ENCODE results near the gene KCTD17.

KCTD17 gene

DNA sequence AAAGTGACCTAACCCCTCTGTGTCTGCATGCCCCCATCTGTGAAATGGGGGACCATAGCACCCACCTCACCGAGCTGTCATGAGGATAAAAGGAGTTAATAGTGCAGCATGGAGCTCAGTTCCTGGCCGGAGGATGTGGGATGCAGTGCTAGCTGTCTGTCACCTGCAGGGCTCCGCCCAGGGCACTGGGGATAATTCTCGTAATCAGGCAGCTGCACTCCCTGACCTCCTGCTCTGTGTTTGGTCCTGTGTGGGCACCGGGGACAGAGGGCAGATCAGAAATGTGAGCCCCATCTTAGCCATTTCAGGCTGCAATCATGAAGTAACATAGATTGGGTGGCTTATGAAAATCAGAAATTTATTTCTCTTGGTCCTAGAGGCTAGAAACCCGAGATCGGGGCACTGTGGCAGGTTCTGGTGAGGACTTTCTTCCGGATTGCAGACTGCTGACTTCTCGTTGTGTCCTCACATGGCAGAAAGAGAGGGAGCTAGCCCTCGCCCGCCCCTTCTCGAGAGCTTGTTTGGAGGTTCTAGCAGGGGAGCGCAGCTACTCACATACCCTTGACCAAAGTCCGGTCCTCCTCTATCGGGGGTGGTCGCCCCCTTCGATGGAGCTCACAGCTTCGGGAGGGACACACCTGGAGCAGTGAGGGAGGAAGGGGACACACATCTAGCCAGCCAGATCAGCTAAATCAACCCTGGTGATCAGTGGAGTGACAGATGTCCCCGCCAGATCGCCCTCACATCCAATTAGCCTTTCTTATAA lies 3.2 kb downstream of the KCTD17 start:
- H3K36me3 ChIP-seq (ENCODE audit: insufficient read depth, low read length), result no peaks in the 10 kb centered on the region
- H3K27ac ChIP-seq (ENCODE audit: low read depth, low read length), result no peak overlapping the region
- H3K4me3 ChIP-seq (ENCODE audit: low read depth, low read length), result no peak overlapping the region
- H3K79me2 ChIP-seq (ENCODE audit: control insufficient read depth, insufficient read depth, low read length, unreplicated experiment), result no peaks in the 10 kb centered on the region
- peaks cover 4% of the 10 kb centered on the region for H3K4me1 ChIP-seq (ENCODE audit: control insufficient read depth, insufficient read depth, low read length, unreplicated experiment)
- no peak overlapping the region for H2AFZ ChIP-seq (ENCODE audit: low read length, unreplicated experiment)
- no peaks in the 10 kb centered on the region for H3K27me3 ChIP-seq (ENCODE audit: insufficient read depth, low read length)

DNA sequence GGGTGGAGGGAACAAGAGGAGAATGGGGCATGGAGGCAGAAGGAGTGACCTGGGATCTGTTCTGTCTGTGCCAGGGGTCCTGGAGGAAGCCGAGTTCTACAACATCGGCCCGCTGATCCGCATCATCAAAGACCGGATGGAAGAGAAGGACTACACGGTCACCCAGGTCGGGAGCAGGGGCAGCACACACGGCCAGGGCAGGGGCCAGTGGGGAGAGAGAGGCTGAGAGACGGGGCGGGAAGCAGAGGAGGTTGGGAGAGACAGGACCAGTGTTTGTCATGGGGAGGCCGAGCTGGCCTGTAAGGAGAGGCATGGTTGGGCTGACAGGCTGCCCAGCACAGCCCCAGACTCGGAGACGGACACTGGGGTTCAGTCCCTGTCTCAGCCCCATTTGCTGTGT lies 4.7 kb downstream of the KCTD17 start:
- Histone ChIP-seq H3K79me2 (ENCODE audit: control insufficient read depth, insufficient read depth, low read length, unreplicated experiment) (no peaks in the 10 kb centered on the region), H3K4me1 (ENCODE audit: control insufficient read depth, insufficient read depth, low read length, unreplicated experiment) (peaks cover 4% of the 10 kb centered on the region), H3K27me3 (ENCODE audit: insufficient read depth, low read length) (no peaks in the 10 kb centered on the region), H2AFZ (ENCODE audit: low read length, unreplicated experiment) (no peak overlapping the region), H3K36me3 (ENCODE audit: insufficient read depth, low read length) (no peaks in the 10 kb centered on the region), H3K4me3 (ENCODE audit: low read depth, low read length) (no peak overlapping the region), H3K27ac (ENCODE audit: low read depth, low read length) (no peak overlapping the region)

DNA sequence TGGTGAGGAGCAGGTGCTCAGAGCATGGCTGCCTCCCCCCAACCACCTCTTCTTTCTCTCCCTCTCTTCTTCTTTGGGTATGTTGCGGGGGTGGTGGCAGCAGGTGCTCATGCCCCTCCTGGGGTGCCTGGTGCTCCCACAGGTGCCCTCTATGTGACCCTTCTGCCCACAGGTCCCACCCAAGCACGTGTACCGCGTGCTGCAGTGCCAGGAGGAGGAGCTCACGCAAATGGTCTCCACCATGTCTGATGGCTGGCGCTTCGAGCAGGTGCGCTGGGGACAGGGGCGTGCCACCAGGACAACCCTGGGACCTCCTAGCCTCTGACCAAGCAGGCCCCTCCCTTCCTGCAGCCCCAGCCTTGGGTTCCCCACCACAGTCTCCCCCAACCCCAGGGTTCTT lies 5.7 kb downstream of the KCTD17 start:
- peaks cover 3% of the 10 kb centered on the region for H3K4me1 ChIP-seq (ENCODE audit: control insufficient read depth, insufficient read depth, low read length, unreplicated experiment)
- no peak overlapping the region for H3K27ac ChIP-seq (ENCODE audit: low read depth, low read length)
- H3K4me3 ChIP-seq (ENCODE audit: low read depth, low read length), result no peak overlapping the region
- H3K27me3 ChIP-seq (ENCODE audit: insufficient read depth, low read length), result no peaks in the 10 kb centered on the region
- no peak overlapping the region for H2AFZ ChIP-seq (ENCODE audit: low read length, unreplicated experiment)
- H3K36me3 ChIP-seq (ENCODE audit: insufficient read depth, low read length), result no peaks in the 10 kb centered on the region
- no peaks in the 10 kb centered on the region for H3K79me2 ChIP-seq (ENCODE audit: control insufficient read depth, insufficient read depth, low read length, unreplicated experiment)

DNA sequence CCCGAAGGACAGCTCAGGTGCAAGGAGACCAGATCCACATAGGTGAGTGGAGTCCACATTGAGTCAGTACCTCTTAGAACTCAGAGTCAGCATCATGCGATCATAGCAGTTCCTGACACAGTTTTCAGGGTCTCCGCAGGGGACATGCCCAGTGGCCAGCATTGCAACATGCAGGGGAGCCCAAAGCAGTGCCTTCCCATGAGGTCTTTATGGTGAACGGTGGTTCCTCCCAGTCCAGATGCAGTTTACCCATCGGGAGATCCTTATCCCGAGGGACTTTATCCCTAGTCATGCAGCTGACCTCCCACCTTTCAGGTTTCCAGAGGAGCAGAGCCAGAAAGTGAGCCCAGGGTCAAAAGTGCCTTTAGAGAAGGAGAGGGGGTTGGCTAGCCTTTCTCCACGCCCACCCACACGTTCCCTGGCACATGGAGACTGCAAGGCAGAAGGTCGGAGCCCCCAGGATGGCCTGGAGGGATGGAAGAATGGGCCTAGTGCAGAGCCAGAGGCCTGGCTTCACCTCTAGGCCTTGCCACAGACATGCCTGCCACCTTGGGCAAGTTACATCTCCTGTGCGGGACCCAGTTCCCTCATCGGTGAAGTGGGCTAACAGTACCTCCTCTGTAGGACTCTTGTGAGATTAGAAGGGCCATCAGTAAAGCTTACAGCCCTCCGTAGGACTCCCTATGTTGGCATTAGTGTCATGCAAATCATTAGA lies 6.4 kb downstream of the KCTD17 start:
- Histone ChIP-seq H2AFZ (ENCODE audit: low read length, unreplicated experiment) (no peak overlapping the region), H3K4me3 (ENCODE audit: low read depth, low read length) (no peak overlapping the region), H3K4me1 (ENCODE audit: control insufficient read depth, insufficient read depth, low read length, unreplicated experiment) (no peaks in the 10 kb centered on the region), H3K79me2 (ENCODE audit: control insufficient read depth, insufficient read depth, low read length, unreplicated experiment) (no peaks in the 10 kb centered on the region), H3K27me3 (ENCODE audit: insufficient read depth, low read length) (no peaks in the 10 kb centered on the region), H3K36me3 (ENCODE audit: insufficient read depth, low read length) (no peaks in the 10 kb centered on the region), H3K27ac (ENCODE audit: low read depth, low read length) (no peak overlapping the region)

DNA sequence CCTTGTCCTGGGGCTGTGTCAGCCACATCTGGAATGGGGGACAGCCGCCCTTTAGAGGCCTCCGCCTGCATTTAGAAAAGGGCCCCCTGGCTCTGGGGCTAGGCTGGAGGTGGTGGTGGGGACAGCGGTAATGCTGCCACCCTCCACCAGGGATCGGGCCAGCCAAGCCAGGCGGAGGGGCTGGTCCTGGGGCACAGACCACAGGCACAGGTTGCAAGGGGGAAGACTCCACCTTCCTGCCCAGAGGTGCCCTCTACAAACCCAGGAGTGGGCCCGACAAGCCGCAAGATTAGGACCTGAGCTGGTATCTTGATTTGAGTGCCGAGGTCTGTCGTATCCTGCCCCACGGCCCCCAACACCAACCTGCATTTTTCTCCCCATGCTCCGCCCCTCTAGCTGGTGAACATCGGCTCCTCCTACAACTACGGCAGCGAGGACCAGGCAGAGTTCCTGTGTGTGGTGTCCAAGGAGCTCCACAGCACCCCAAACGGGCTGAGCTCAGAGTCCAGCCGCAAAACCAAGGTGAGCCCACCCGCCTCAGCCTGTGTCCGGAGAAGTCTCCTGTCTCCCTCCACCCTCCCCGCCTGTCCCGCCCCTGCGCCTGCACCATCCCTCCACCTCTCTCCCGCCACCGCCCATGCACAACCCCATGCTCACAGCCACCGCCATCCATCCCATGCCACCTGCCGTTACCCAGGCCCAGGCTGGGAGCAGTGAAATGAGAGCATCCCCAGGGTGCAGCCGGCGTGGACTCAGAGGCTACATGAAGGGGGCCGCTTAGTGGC lies 7.6 kb downstream of the KCTD17 start:
- no peaks in the 10 kb centered on the region for H3K4me1 ChIP-seq (ENCODE audit: control insufficient read depth, insufficient read depth, low read length, unreplicated experiment)

DNA sequence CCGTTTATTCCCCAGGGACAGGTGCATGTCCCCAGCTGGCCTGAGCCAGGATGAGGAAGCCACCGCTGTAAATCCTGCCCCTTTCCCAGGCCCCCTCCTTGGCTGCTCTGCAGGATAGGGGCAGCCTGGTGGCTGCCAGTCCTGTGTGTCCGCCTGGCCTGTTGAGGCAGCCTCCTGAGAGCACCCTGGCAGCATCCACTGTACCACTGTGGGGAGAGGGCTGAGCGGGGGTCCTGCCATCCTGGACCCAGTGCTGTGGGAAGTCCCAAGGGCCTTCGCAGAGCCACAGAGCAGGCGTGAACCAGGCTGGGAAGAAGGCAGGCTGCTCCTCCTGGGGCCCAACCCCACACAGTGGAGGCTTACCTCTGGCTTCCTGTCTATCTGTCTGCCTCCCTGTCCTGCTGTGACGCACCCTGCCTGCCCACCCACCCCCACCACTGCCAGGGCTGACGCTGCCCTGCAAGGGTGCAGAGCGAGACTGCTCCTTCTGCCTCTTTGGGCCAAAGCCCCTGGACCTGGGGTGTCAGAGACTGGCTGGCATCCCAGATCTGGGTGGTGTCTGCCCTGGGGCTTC lies 8.4 kb downstream of the KCTD17 start:
- Histone ChIP-seq H3K79me2 (ENCODE audit: control insufficient read depth, insufficient read depth, low read length, unreplicated experiment) (no peaks in the 10 kb centered on the region), H3K4me3 (ENCODE audit: low read depth, low read length) (no peak overlapping the region), H2AFZ (ENCODE audit: low read length, unreplicated experiment) (no peak overlapping the region), H3K4me1 (ENCODE audit: control insufficient read depth, insufficient read depth, low read length, unreplicated experiment) (no peaks in the 10 kb centered on the region), H3K27me3 (ENCODE audit: insufficient read depth, low read length) (no peaks in the 10 kb centered on the region), H3K36me3 (ENCODE audit: insufficient read depth, low read length) (no peaks in the 10 kb centered on the region), H3K27ac (ENCODE audit: low read depth, low read length) (no peak overlapping the region)

More for the DNA sequence above, 7.6 kb downstream of the KCTD17 start:
- no peak overlapping the region for H3K4me3 ChIP-seq (ENCODE audit: low read depth, low read length)
- H3K27ac ChIP-seq (ENCODE audit: low read depth, low read length), result no peak overlapping the region
- no peaks in the 10 kb centered on the region for H3K79me2 ChIP-seq (ENCODE audit: control insufficient read depth, insufficient read depth, low read length, unreplicated experiment)
- H2AFZ ChIP-seq (ENCODE audit: low read length, unreplicated experiment), result no peak overlapping the region
- no peaks in the 10 kb centered on the region for H3K36me3 ChIP-seq (ENCODE audit: insufficient read depth, low read length)
- no peaks in the 10 kb centered on the region for H3K27me3 ChIP-seq (ENCODE audit: insufficient read depth, low read length)

DNA sequence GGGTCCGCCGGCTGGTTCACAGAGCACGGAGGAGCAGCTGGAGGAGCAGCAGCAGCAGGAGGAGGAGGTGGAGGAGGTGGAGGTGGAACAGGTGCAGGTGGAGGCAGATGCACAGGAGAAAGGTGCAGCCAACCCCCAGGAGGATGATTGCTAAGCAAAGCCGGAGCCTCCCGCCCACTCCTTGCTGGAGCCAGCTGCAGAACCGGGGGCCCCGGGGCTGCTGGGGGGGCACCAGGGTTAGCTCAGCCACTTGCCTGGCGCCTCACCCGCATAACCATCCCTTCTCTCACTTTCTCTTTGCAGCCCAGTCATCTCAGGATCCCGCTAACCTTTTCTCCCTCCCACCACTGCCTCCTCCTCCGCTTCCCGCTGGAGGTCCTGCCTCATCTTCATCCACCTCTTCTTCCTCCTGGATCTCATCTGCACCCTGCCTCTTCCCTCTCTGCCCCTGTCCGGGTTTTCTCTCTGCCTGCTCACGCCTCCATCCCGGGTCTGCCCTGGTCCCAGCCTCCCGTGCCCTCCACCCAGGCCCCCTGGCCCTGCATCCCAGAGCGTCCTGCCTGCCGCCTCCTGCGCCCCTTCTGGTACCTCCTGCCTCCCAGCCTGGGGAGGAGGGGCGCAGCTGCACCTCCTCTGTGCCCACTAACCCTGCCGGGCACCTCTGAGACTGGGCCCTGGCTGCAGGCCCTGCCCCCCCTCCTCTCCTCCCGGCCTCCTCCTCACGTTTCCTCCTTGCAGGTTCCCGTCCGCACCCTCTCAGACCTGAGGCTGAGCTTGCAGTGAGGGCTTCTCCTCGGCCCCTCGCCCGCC lies 9.5 kb downstream of the KCTD17 start:
- no peak overlapping the region for H3K27ac ChIP-seq (ENCODE audit: low read depth, low read length)
- no peaks in the 10 kb centered on the region for H3K27me3 ChIP-seq (ENCODE audit: insufficient read depth, low read length)
- H3K4me3 ChIP-seq (ENCODE audit: low read depth, low read length), result no peak overlapping the region
- H3K36me3 ChIP-seq (ENCODE audit: insufficient read depth, low read length), result no peaks in the 10 kb centered on the region
- no peaks in the 10 kb centered on the region for H3K79me2 ChIP-seq (ENCODE audit: control insufficient read depth, insufficient read depth, low read length, unreplicated experiment)
- no peak overlapping the region for H2AFZ ChIP-seq (ENCODE audit: low read length, unreplicated experiment)
- no peaks in the 10 kb centered on the region for H3K4me1 ChIP-seq (ENCODE audit: control insufficient read depth, insufficient read depth, low read length, unreplicated experiment)

DNA sequence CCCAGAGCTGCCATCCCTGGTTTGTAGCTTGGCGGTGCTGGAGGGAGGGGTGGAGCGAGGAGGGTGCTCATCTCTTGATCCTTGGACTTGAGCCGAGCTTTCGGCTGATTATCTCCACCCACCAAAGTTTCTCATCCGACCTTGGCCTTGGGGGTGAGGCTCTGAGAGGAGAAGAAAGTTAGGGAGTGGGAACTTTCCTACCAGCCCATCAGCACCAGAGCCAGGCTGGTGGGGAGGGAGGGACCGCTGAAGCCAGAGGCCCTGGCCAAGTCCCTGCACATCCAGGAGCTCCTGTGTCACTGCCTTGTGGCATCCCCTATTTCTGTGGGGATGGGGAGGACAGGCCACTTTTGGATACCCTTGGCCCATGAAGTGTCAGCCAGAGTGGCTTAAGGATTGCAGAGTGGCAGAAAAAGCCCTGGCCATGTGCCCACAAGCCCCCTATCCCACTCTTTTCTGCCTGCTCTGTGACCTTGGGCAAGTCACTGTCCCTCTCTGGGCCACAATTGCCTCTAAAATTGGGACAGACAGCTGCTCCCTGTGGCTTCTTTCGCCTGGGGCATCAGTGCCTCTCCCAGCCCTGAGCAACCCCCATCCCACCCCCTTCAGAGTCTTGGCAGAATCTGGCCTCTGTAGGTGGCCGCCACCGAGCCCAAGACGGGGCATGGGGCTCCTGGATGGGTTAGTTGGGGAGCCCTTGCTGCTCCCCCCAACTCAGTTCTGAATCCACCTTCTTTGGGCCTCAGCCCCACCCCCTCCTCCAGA lies 10.3 kb downstream of the KCTD17 start:
- no peak overlapping the region for H2AFZ ChIP-seq (ENCODE audit: low read length, unreplicated experiment)
- H3K4me3 ChIP-seq (ENCODE audit: low read depth, low read length), result no peak overlapping the region
- H3K79me2 ChIP-seq (ENCODE audit: control insufficient read depth, insufficient read depth, low read length, unreplicated experiment), result no peaks in the 10 kb centered on the region
- H3K27me3 ChIP-seq (ENCODE audit: insufficient read depth, low read length), result no peaks in the 10 kb centered on the region
- H3K36me3 ChIP-seq (ENCODE audit: insufficient read depth, low read length), result no peaks in the 10 kb centered on the region
- H3K27ac ChIP-seq (ENCODE audit: low read depth, low read length), result no peak overlapping the region
- no peaks in the 10 kb centered on the region for H3K4me1 ChIP-seq (ENCODE audit: control insufficient read depth, insufficient read depth, low read length, unreplicated experiment)

DNA sequence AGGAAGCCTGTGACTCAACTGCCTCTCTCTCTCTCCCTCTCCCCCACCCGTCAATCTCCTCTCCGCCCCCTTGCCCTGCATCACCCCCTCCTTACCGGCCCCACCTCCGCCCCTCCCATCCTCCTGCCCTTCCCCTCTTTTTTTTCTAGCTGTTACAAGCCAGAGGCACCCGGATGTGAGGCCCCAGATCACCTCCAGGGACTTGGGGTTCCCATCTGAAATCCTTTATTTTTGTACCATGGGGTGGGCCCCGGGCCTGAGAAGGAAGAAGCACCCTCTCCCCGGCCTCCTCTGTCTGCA lies 10.8 kb downstream of the KCTD17 start:
- no peaks in the 10 kb centered on the region for H3K4me1 ChIP-seq (ENCODE audit: control insufficient read depth, insufficient read depth, low read length, unreplicated experiment)

More for the DNA sequence above, 10.8 kb downstream of the KCTD17 start:
- H3K27ac ChIP-seq (ENCODE audit: low read depth, low read length), result no peak overlapping the region
- no peaks in the 10 kb centered on the region for H3K79me2 ChIP-seq (ENCODE audit: control insufficient read depth, insufficient read depth, low read length, unreplicated experiment)
- H3K4me3 ChIP-seq (ENCODE audit: low read depth, low read length), result no peak overlapping the region
- no peak overlapping the region for H2AFZ ChIP-seq (ENCODE audit: low read length, unreplicated experiment)
- no peaks in the 10 kb centered on the region for H3K27me3 ChIP-seq (ENCODE audit: insufficient read depth, low read length)
- H3K36me3 ChIP-seq (ENCODE audit: insufficient read depth, low read length), result no peaks in the 10 kb centered on the region

Measured in ACC112 (cell line).